OCI-LY3 (cell line): ENCODE results near the gene CEP44.

ENCODE experiments used
- EZH2phosphoT487 ChIP-seq: fragments of 200-600 bp; shearing (Covaris generic); IDR thresholded peaks from 2 replicates; pipeline ENCODE4 v1.6.1; 2018; ENCODE audit warnings: antibody characterized with exemption, mixed run types, low read depth
- TF ChIP-seq, protein P1 (sequence below): fragments of 200-600, 300-600 bp; sonication (generic); IDR thresholded peaks from 2 replicates; pipeline ENCODE4 v1.5.1; 2014; ENCODE audit warnings: antibody characterized with exemption, low read length, low read depth

DNA sequence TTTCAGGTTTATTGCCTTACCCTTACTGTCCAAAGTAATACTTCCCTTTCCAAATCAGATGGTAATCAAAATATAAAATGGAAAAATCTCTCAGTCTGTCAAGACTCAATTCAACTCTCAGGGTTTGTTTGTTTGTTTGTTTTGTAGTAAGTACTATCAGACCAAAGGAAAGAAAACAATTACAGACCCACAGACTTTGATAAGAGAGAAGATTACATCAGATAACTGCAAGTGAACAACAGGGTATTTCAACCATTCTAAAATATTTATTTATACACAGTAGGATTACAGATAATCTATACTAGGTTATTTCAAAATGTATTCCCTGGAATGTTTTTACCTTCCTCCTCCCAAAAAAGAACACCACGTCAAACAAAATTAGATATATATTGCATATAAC, 29.1 kb upstream of the CEP44 start:
- TF ChIP-seq, protein P1, sequence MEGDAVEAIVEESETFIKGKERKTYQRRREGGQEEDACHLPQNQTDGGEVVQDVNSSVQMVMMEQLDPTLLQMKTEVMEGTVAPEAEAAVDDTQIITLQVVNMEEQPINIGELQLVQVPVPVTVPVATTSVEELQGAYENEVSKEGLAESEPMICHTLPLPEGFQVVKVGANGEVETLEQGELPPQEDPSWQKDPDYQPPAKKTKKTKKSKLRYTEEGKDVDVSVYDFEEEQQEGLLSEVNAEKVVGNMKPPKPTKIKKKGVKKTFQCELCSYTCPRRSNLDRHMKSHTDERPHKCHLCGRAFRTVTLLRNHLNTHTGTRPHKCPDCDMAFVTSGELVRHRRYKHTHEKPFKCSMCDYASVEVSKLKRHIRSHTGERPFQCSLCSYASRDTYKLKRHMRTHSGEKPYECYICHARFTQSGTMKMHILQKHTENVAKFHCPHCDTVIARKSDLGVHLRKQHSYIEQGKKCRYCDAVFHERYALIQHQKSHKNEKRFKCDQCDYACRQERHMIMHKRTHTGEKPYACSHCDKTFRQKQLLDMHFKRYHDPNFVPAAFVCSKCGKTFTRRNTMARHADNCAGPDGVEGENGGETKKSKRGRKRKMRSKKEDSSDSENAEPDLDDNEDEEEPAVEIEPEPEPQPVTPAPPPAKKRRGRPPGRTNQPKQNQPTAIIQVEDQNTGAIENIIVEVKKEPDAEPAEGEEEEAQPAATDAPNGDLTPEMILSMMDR: no peak
- no peak for TF ChIP-seq EZH2phosphoT487
